HepG2 (cell line): ENCODE results near the gene ALDH4A1. TPM values are rescaled to one million over a fixed set of nuclear protein-coding genes. Genes with fewer than 3 reads are reported as not detected.

Experiments
- JUND ChIP-seq: sonication (generic); formaldehyde crosslinking; IDR thresholded peaks from 2 replicates; pipeline ENCODE4 v1.8.0; 2022; ENCODE audit warnings: mild to moderate bottlenecking, missing genetic modification reagents
- TSC22D2 ChIP-seq: sonication (generic); formaldehyde crosslinking; IDR thresholded peaks from 2 replicates; pipeline ENCODE4 v1.5.1; 2020; ENCODE audit warnings: missing genetic modification reagents, mild to moderate bottlenecking, borderline replicate concordance
- ZC3H4 ChIP-seq: sonication (generic); formaldehyde crosslinking; IDR thresholded peaks from 2 replicates; pipeline ENCODE4 v1.4.0; 2020; ENCODE audit warnings: missing genetic modification reagents, borderline replicate concordance
- polyA plus RNA-seq, 8 experiments: library from polyadenylated mRNA; depleted of rRNA in 3 of 8; stranded (reverse) in 7 of 8; unstranded in 1 of 8; fragments of >200 nt; fragmentation: Illumina TruSeq in 4 of 8; extraction: Trizol in 4 of 8; gene quantifications; 2 replicates each; pipeline versions ENCODE4 v1.2.1 to v1.2.3, GENCODE V29; 2011 to 2016; ENCODE audit warnings: low read depth in 4 of 8, missing spikeins in 1 of 8, mixed read lengths in 1 of 8; ENCODE audit not compliant: insufficient read depth in 1 of 8
- total RNA-seq, 5 experiments: library from RNA; depleted of rRNA; stranded (reverse); fragments of >200 nt; fragmentation: Illumina TruSeq; extraction: Trizol; gene quantifications; 2 replicates each; pipeline ENCODE4 v1.2.3, GENCODE V29; 2016; ENCODE audit warnings: low read depth in 1 of 5
- TF ChIP-seq, protein P1 (sequence below): sonication (generic); formaldehyde crosslinking; IDR thresholded peaks from 2 replicates; pipeline ENCODE4 v1.4.0; 2020; ENCODE audit warnings: mild to moderate bottlenecking, missing genetic modification reagents

ALDH4A1 gene
- total and polyA plus RNA-seq, 2 of the 13 experiments (the other 11 are each of a cell fraction or from before 2014, with no cell fraction given): 76.4 to 240 TPM

DNA sequence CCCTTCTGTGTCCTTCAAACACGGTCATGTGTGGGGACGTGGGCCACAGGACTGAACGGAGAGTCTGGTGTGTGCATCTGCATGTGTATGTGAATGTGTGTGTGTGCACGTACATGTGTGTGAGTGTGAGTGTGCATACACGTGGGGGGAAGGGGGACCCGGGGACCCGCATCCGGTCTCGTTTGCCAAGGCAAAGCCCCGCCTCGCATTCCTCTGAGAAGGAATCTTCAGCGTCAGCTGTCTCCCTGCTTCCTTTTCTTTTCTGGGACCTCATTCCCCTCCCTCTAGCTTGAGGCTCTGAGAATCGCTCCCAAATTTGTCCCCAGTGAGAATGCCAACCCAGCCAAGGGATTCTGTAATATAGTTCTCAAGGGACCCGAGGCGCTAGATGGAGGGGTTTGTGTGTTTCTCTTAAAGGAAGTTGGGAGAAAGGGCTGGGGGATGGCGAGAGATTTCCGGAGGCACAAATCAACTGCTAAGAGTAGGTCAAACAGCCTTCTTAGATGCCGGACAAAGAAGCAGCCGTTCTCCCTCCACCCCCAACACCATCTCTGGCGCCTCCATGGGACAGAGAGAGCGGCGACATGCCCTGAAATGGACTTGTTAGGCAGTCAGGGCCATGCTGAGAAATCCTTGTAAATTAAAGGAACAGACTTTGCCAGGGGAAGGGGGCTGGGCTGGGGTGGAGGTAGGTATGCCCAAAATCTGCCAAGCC, 47.5 kb upstream of the ALDH4A1 start (continued):
- TF ChIP-seq, protein P1, sequence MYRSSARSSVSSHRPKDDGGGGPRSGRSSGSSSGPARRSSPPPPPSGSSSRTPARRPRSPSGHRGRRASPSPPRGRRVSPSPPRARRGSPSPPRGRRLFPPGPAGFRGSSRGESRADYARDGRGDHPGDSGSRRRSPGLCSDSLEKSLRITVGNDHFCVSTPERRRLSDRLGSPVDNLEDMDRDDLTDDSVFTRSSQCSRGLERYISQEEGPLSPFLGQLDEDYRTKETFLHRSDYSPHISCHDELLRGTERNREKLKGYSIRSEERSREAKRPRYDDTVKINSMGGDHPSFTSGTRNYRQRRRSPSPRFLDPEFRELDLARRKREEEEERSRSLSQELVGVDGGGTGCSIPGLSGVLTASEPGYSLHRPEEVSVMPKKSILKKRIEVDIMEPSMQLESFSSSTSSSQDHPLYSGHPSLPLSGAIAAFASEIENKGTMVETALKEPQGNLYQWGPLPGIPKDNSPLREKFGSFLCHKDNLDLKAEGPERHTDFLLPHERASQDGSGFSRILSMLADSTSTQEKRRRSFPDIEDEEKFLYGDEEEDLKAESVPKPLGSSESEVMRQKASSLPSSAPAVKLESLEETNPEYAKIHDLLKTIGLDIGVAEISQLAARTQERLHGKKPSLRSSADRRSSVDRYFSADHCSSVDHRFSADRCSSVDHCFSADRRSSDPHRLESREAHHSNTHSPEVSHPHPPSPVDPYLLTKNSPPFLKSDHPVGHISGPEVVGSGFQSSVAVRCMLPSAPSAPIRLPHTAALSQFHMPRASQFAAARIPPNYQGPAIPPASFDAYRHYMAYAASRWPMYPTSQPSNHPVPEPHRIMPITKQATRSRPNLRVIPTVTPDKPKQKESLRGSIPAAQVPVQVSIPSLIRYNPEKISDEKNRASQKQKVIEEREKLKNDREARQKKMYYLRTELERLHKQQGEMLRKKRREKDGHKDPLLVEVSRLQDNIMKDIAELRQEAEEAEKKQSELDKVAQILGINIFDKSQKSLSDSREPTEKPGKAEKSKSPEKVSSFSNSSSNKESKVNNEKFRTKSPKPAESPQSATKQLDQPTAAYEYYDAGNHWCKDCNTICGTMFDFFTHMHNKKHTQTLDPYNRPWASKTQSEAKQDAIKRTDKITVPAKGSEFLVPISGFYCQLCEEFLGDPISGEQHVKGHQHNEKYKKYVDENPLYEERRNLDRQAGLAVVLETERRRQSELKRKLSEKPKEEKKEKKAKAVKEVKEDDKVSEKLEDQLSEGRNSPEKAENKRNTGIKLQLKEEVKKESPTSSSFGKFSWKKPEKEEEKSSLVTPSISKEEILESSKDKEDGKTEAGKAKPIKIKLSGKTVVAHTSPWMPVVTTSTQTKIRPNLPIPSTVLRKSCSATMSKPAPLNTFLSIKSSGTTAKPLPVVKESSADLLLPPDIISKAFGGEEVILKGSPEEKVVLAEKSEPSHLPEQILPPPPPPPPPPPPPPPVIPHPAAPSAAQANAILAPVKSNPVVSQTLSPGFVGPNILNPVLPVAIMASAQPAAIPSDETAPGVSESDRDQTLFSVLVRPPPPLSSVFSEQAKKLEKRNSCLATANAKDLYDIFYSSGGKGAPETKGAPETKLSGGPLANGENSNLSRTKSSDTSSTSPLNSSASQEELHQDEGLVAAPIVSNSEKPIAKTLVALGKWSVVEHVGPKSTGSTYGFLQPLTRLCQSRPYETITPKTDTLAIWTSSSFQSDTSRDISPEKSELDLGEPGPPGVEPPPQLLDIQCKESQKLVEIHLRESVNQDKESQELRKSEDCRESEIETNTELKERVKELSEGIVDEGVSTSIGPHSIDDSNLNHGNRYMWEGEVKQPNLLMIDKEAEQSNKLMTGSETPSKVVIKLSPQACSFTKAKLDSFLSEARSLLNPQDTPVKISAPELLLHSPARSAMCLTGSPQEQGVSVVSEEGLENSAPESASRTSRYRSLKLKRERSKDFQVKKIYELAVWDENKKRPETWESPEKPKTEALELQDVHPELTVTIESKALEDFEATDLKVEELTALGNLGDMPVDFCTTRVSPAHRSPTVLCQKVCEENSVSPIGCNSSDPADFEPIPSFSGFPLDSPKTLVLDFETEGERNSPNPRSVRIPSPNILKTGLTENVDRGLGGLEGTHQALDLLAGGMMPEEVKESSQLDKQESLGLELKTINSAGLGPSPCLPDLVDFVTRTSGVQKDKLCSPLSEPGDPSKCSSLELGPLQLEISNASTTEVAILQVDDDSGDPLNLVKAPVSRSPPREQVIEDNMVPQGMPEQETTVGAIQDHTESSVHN (CRISPR knock-in tag): no peak
- TF ChIP-seq ZC3H4 (CRISPR knock-in tag) (peak; percentile 17; the same call in 1 of the 2 replicates), JUND (CRISPR knock-in tag) (peak; percentile 10; the same call in 1 of the 2 replicates), TSC22D2 (CRISPR knock-in tag) (peak; percentile 16; the same call in 1 of the 2 replicates)
